Ishikawa (cell line): Measurements from ENCODE around the gene AGXT.

Experiments
- CEBPB ChIP-seq: IDR thresholded peaks from 2 replicates; pipeline ENCODE4 v1.6.1; 2012
- EGR1 ChIP-seq: IDR thresholded peaks from 2 replicates; pipeline ENCODE4 v1.6.1; 2012
- EP300 ChIP-seq: IDR thresholded peaks from 2 replicates; pipeline ENCODE4 v1.6.1; 2012; ENCODE audit warnings: borderline replicate concordance
- FOXM1 ChIP-seq: IDR thresholded peaks from 2 replicates; pipeline ENCODE4 v1.6.1; 2012; ENCODE audit warnings: low read depth, borderline replicate concordance
- NFIC ChIP-seq: IDR thresholded peaks from 2 replicates; pipeline ENCODE4 v1.6.1; 2012
- RAD21 ChIP-seq: IDR thresholded peaks from 2 replicates; pipeline ENCODE4 v1.6.1; 2012; ENCODE audit warnings: low read depth
- TAF1 ChIP-seq: IDR thresholded peaks from 2 replicates; pipeline ENCODE4 v1.6.1; 2012; ENCODE audit warnings: low read depth, mild to moderate bottlenecking
- TCF12 ChIP-seq: IDR thresholded peaks from 2 replicates; pipeline ENCODE4 v1.6.1; 2012; ENCODE audit warnings: low read depth
- TEAD4 ChIP-seq: IDR thresholded peaks from 2 replicates; pipeline ENCODE4 v1.6.1; 2012
- YY1 ChIP-seq: IDR thresholded peaks from 2 replicates; pipeline ENCODE4 v1.6.1; 2012; ENCODE audit warnings: low read depth
- ZBTB7A ChIP-seq: IDR thresholded peaks from 2 replicates; pipeline ENCODE4 v1.6.1; 2012; ENCODE audit warnings: low read depth
- TF ChIP-seq, protein P1 (sequence below): IDR thresholded peaks from 2 replicates; pipeline ENCODE4 v1.6.1; 2012
- TF ChIP-seq, protein P2 (sequence below): IDR thresholded peaks from 2 replicates; pipeline ENCODE4 v1.6.1; 2012

GRCh38 chr2:240886023-240886565 lies 17.5 kb downstream of the AGXT start:
- TF ChIP-seq EGR1 (no peak), CEBPB (no peak), EP300 (no peak), FOXM1 (no peak), YY1 (no peak), NFIC (no peak), RAD21 (no peak), TAF1 (no peak), TEAD4 (no peak), TCF12 (no peak), ZBTB7A (no peak)
- TF ChIP-seq, protein P1, sequence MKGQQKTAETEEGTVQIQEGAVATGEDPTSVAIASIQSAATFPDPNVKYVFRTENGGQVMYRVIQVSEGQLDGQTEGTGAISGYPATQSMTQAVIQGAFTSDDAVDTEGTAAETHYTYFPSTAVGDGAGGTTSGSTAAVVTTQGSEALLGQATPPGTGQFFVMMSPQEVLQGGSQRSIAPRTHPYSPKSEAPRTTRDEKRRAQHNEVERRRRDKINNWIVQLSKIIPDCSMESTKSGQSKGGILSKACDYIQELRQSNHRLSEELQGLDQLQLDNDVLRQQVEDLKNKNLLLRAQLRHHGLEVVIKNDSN: no peak
- TF ChIP-seq, protein P2, sequence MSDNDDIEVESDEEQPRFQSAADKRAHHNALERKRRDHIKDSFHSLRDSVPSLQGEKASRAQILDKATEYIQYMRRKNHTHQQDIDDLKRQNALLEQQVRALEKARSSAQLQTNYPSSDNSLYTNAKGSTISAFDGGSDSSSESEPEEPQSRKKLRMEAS: no peak
